ENCODE results near the gene HLA-DPB1. TPM values are rescaled to one million over a fixed set of nuclear protein-coding genes. Genes with fewer than 3 reads are reported as not detected.

The HLA-DPB1 gene
- total and polyA plus RNA-seq, 7 experiments from 2014 or later: 13.7 to 308 (median 43.3) TPM

DNA sequence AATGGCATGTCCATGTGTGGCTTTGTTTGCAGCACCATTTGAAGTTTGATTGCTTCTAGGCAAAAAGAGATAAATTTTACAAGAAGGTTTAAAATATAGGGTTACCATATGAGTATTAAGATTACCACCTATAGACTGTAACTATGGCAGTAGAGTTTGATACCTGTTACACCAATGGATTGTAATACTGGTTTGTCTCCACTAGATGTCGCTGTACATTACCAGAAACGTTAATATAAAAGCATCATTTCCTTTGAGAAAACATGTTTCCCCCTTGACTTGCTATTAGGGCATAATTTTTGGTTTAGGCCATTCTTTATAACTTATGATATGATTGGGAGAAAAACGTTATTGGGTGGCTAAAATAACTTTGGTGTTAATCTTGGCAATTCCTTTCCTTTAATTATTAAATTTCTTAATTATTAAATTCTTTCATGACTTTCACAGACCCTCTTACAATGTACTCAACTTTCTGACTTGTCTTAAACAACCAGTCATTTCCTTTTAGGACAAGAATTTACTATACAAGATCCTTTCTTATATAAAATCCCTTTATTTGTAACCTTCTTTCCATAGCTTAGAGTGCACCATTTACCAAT, 42.8 kb downstream of the HLA-DPB1 start:
- POLR2A ChIA-PET: no interaction called here
- peak overlapping the region in 1 of 10 donors; percentile 12 for H3K4me3 Mint-ChIP-seq

DNA sequence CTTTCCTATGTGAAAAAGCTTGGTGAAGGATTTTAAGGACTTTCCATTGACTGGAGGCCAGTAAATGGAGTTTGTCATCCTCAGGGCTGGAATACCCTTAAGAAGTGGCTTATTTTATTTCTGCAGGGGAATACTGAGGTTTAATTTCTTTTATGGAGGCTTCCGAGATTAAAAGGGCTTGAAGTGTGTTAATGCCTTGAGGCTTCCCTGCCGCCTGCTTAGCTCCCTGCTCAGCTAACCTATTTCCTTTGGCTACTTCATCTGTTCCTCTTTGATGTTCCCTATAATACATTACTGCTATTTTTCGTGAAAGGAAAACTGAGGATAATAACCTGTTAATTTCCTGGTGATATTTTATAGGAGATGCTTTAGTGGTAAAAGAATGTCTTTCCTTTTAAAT, 44.2 kb downstream of the HLA-DPB1 start:
- ATAC-seq: no peak
- no peak overlapping the region for H3K4me3 ChIP-seq (ENCODE audit: low read length)
- H3K27me3 Mint-ChIP-seq: peaks cover 26 to 70% (median 33%) of the 10 kb centered on the region in 5 donors
- no peak for DNase-seq
- H3K36me3 ChIP-seq (ENCODE audit: control insufficient read depth in 2 of 3, insufficient read depth in 3 of 3, low read length in 3 of 3): no peaks in the 10 kb centered on the region
- peaks cover 0 to 4% of the 10 kb centered on the region in 2 donors for H3K4me1 ChIP-seq (ENCODE audit: control insufficient read depth in 2 of 2, insufficient read depth in 2 of 2, low read length in 2 of 2)
- CTCF ChIA-PET: interaction anchor here (1.2 to 2.0 kb wide), 4 partner anchors 10 to 171 kb away, joined by 3 to 16 read pairs (median 4); no protein-coding TSS in a partner anchor
- no peak overlapping the region for H3K27ac ChIP-seq (ENCODE audit: low read depth, low read length)
- H3K27ac Mint-ChIP-seq: no peak overlapping the region
- intact Hi-C loops (cut with micrococcal nuclease): loop anchor here in 1 of 2 donors (5.0 kb wide), 1 partner anchor 77 kb away; no protein-coding TSS in a partner anchor
- POLR2A ChIA-PET: interaction anchor here (0.9 kb wide), 1 partner anchor 129 kb away, joined by 4 read pairs; no protein-coding TSS in a partner anchor
- H3K36me3 Mint-ChIP-seq: peaks cover 0 to 7% (median 4%) of the 10 kb centered on the region in 5 donors
- H3K4me3 Mint-ChIP-seq: no peak overlapping the region
- H3K9me3 ChIP-seq (ENCODE audit: control insufficient read depth in 2 of 3, low read length in 3 of 3): peaks cover 0 to 13% (median 0%) of the 10 kb centered on the region in 3 experiments
- peaks cover 0 to 12% of the 10 kb centered on the region in 2 donors for H3K27me3 ChIP-seq (ENCODE audit: control insufficient read depth in 2 of 2, insufficient read depth in 2 of 2, low read length in 2 of 2)
- peaks cover 0 to 19% (median 10%) of the 10 kb centered on the region in 11 donors for H3K9me3 Mint-ChIP-seq
- peaks cover 4 to 21% (median 13%) of the 10 kb centered on the region in 7 donors for H3K4me1 Mint-ChIP-seq

More for the DNA sequence above, 42.8 kb downstream of the HLA-DPB1 start:
- H3K36me3 ChIP-seq (ENCODE audit: control insufficient read depth in 2 of 3, insufficient read depth in 3 of 3, low read length in 3 of 3): no peaks in the 10 kb centered on the region
- H3K4me1 Mint-ChIP-seq: peaks cover 4 to 21% (median 13%) of the 10 kb centered on the region in 7 donors
- peaks cover 0 to 3% (median under 1%) of the 10 kb centered on the region in 5 donors for H3K36me3 Mint-ChIP-seq
- H3K27me3 Mint-ChIP-seq: peaks cover 40 to 79% (median 45%) of the 10 kb centered on the region in 5 donors
- peaks cover 0 to 12% of the 10 kb centered on the region in 2 donors for H3K27me3 ChIP-seq (ENCODE audit: control insufficient read depth in 2 of 2, insufficient read depth in 2 of 2, low read length in 2 of 2)
- intact Hi-C loops (cut with micrococcal nuclease): loop anchor here (1.0 to 5.0 kb wide), 8 partner anchors 30 to 227 kb away; no protein-coding TSS in a partner anchor
- no peak overlapping the region for H3K27ac ChIP-seq (ENCODE audit: low read depth, low read length)
- no peak overlapping the region for H3K27ac Mint-ChIP-seq
- DNase-seq (peak in 7 of 9 donors; percentile 44 to 75 (median 65)), ATAC-seq (peak; percentile 85)
- H3K9me3 ChIP-seq (ENCODE audit: control insufficient read depth in 2 of 3, low read length in 3 of 3): peaks cover 0 to 6% (median 0%) of the 10 kb centered on the region in 3 experiments
- peaks cover 0 to 7% (median 4%) of the 10 kb centered on the region in 11 donors for H3K9me3 Mint-ChIP-seq
- no peak overlapping the region for H3K4me3 ChIP-seq (ENCODE audit: low read length)
- H3K4me1 ChIP-seq (ENCODE audit: control insufficient read depth in 2 of 2, insufficient read depth in 2 of 2, low read length in 2 of 2): peaks cover 0 to 4% of the 10 kb centered on the region in 2 donors
- CTCF ChIA-PET: interaction anchor here (0.7 to 2.0 kb wide), 5 partner anchors 10 to 130 kb away, joined by 3 to 16 read pairs (median 4); no protein-coding TSS in a partner anchor

- ChIA-PET POLR2A (no interaction called here), CTCF (interaction anchor here (1.2 to 2.7 kb wide), 2 partner anchors 24 to 125 kb away, joined by 3 to 9 read pairs; no protein-coding TSS in a partner anchor)
- H3K27me3 Mint-ChIP-seq: peaks cover 7 to 38% (median 9%) of the 10 kb centered on the region in 5 donors
- Histone ChIP-seq H3K36me3 (ENCODE audit: control insufficient read depth in 2 of 3, insufficient read depth in 3 of 3, low read length in 3 of 3) (no peaks in the 10 kb centered on the region), H3K4me3 (ENCODE audit: low read length) (no peak overlapping the region), H3K4me1 (ENCODE audit: control insufficient read depth in 2 of 2, insufficient read depth in 2 of 2, low read length in 2 of 2) (no peaks in the 10 kb centered on the region), H3K9me3 (ENCODE audit: control insufficient read depth in 2 of 3, low read length in 3 of 3) (peaks cover 0 to 13% (median 0%) of the 10 kb centered on the region in 3 experiments), H3K27me3 (ENCODE audit: control insufficient read depth in 2 of 2, insufficient read depth in 2 of 2, low read length in 2 of 2) (peaks cover 0 to 3% of the 10 kb centered on the region in 2 donors), H3K27ac (ENCODE audit: low read depth, low read length) (no peak overlapping the region)
- no peak for DNase-seq
- intact Hi-C loops (cut with micrococcal nuclease): loop anchor here (1.0 to 5.0 kb wide), 3 partner anchors 74 to 126 kb away; no protein-coding TSS in a partner anchor
- peaks cover 0 to 20% (median 10%) of the 10 kb centered on the region in 11 donors for H3K9me3 Mint-ChIP-seq
- no peak overlapping the region for H3K4me3 Mint-ChIP-seq
- H3K36me3 Mint-ChIP-seq: peaks cover 0 to 7% (median 4%) of the 10 kb centered on the region in 5 donors
- H3K4me1 Mint-ChIP-seq: peaks cover 0 to 16% (median 0%) of the 10 kb centered on the region in 7 donors
- no peak overlapping the region for H3K27ac Mint-ChIP-seq
- no peak for ATAC-seq
Measured at GRCh38 chr6:33123181-33123580, 47.4 kb downstream of the HLA-DPB1 start.

DNA sequence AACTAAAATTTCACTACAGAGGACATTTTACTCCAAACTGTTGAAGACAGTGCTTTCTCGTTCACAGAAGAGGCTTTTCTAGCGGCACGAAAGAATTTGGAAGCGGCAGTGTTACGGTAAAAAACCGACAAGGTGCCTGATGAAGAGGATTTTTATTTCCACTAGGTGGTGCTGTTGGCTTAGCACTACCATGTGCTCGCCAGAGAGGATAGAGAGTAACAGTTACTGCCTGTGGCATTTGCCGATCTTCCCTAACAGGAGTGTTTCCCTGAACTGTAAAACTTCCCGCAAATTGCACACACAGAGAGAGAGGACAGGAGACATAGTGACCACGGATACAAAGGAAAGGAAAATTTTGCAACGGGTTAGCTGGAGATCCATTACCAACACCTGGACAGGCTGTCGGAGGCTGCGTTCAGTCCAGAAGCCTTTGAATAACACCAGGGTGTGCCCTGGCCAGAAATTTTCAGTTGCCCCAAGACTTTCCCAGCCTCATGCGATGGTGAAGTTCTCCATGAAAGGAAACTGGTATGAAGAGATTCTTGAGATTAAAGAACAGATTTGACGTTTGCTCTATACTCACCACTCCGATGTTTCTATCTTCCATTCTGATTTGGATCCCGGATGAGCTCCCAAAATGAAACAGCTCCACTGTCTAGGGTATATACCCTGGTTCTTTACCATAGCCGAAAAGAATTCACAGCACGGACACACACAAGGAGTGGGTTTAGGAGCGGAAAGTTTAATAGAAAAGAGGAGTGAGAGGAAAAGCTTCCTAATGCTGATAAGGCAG, 48.1 kb downstream of the HLA-DPB1 start:
- Mint-ChIP-seq H3K9me3 (peaks cover 0 to 20% (median 10%) of the 10 kb centered on the region in 11 donors), H3K4me3 (no peak overlapping the region), H3K27me3 (peaks cover 4 to 33% (median 8%) of the 10 kb centered on the region in 5 donors), H3K4me1 (peaks cover 0 to 21% (median 0%) of the 10 kb centered on the region in 7 donors), H3K36me3 (peaks cover 0 to 7% (median 4%) of the 10 kb centered on the region in 5 donors), H3K27ac (peak overlapping the region in 1 of 9 donors; percentile 39)
- Histone ChIP-seq H3K4me3 (ENCODE audit: low read length) (no peak overlapping the region), H3K9me3 (ENCODE audit: control insufficient read depth in 2 of 3, low read length in 3 of 3) (peaks cover 0 to 13% (median 0%) of the 10 kb centered on the region in 3 experiments), H3K27me3 (ENCODE audit: control insufficient read depth in 2 of 2, insufficient read depth in 2 of 2, low read length in 2 of 2) (peaks cover 0 to 3% of the 10 kb centered on the region in 2 donors), H3K4me1 (ENCODE audit: control insufficient read depth in 2 of 2, insufficient read depth in 2 of 2, low read length in 2 of 2) (no peaks in the 10 kb centered on the region), H3K36me3 (ENCODE audit: control insufficient read depth in 2 of 3, insufficient read depth in 3 of 3, low read length in 3 of 3) (no peaks in the 10 kb centered on the region), H3K27ac (ENCODE audit: low read depth, low read length) (no peak overlapping the region)
- ATAC-seq: peak; percentile 60
- POLR2A ChIA-PET: no interaction called here
- CTCF ChIA-PET: interaction anchor here (0.6 to 2.7 kb wide), 6 partner anchors 10 to 315 kb away, joined by 3 to 9 read pairs (median 4); no protein-coding TSS in a partner anchor
- intact Hi-C loops (cut with micrococcal nuclease): loop anchor here (1.0 to 5.0 kb wide), 3 partner anchors 73 to 125 kb away; no protein-coding TSS in a partner anchor
- peak in 3 of 9 donors; percentile 10 to 20 (median 13) for DNase-seq

- H3K9me3 Mint-ChIP-seq: peaks cover 0 to 20% (median 10%) of the 10 kb centered on the region in 11 donors
- peaks cover 0 to 25% (median 0%) of the 10 kb centered on the region in 7 donors for H3K4me1 Mint-ChIP-seq
- DNase-seq (no peak), ATAC-seq (no peak)
- CTCF ChIA-PET: interaction anchor here (0.8 to 2.7 kb wide), 4 partner anchors 9 to 315 kb away, joined by 3 to 9 read pairs (median 4); no protein-coding TSS in a partner anchor
- H3K36me3 ChIP-seq (ENCODE audit: control insufficient read depth in 2 of 3, insufficient read depth in 3 of 3, low read length in 3 of 3): no peaks in the 10 kb centered on the region
- H3K36me3 Mint-ChIP-seq: peaks cover 0 to 7% (median 4%) of the 10 kb centered on the region in 5 donors
- no peaks in the 10 kb centered on the region for H3K27me3 ChIP-seq (ENCODE audit: control insufficient read depth in 2 of 2, insufficient read depth in 2 of 2, low read length in 2 of 2)
- no peak overlapping the region for H3K27ac Mint-ChIP-seq
- H3K4me1 ChIP-seq (ENCODE audit: control insufficient read depth in 2 of 2, insufficient read depth in 2 of 2, low read length in 2 of 2): no peaks in the 10 kb centered on the region
- H3K27ac ChIP-seq (ENCODE audit: low read depth, low read length): no peak overlapping the region
- H3K4me3 Mint-ChIP-seq: no peak overlapping the region
- intact Hi-C loops (cut with micrococcal nuclease): loop anchor here in 1 of 2 donors (5.0 kb wide), 1 partner anchor 73 kb away; no protein-coding TSS in a partner anchor
- H3K4me3 ChIP-seq (ENCODE audit: low read length): no peak overlapping the region
- H3K9me3 ChIP-seq (ENCODE audit: control insufficient read depth in 2 of 3, low read length in 3 of 3): peaks cover 0 to 13% (median 0%) of the 10 kb centered on the region in 3 experiments
- POLR2A ChIA-PET: no interaction called here
- peaks cover 4 to 27% (median 7%) of the 10 kb centered on the region in 5 donors for H3K27me3 Mint-ChIP-seq
Measured at GRCh38 chr6:33124525-33124901, 48.7 kb downstream of the HLA-DPB1 start.

GRCh38 chr6:33124947-33125346, 49.2 kb downstream of the HLA-DPB1 start:
- intact Hi-C loops (cut with micrococcal nuclease): loop anchor here in 1 of 2 donors (5.0 kb wide), 1 partner anchor 72 kb away; no protein-coding TSS in a partner anchor
- H3K36me3 Mint-ChIP-seq: peaks cover 0 to 7% (median 4%) of the 10 kb centered on the region in 5 donors

More at GRCh38 chr6:33124947-33125346, 49.2 kb downstream of the HLA-DPB1 start:
- peaks cover 0 to 20% (median 10%) of the 10 kb centered on the region in 11 donors for H3K9me3 Mint-ChIP-seq
- H3K4me3 Mint-ChIP-seq: no peak overlapping the region
- peaks cover 0 to 25% (median 0%) of the 10 kb centered on the region in 7 donors for H3K4me1 Mint-ChIP-seq
- Histone ChIP-seq H3K9me3 (ENCODE audit: control insufficient read depth in 2 of 3, low read length in 3 of 3) (peaks cover 0 to 13% (median 0%) of the 10 kb centered on the region in 3 experiments), H3K4me3 (ENCODE audit: low read length) (no peak overlapping the region), H3K27ac (ENCODE audit: low read depth, low read length) (no peak overlapping the region), H3K4me1 (ENCODE audit: control insufficient read depth in 2 of 2, insufficient read depth in 2 of 2, low read length in 2 of 2) (no peaks in the 10 kb centered on the region), H3K36me3 (ENCODE audit: control insufficient read depth in 2 of 3, insufficient read depth in 3 of 3, low read length in 3 of 3) (no peaks in the 10 kb centered on the region), H3K27me3 (ENCODE audit: control insufficient read depth in 2 of 2, insufficient read depth in 2 of 2, low read length in 2 of 2) (no peaks in the 10 kb centered on the region)
- H3K27ac Mint-ChIP-seq: no peak overlapping the region
- POLR2A ChIA-PET: no interaction called here
- DNase-seq: no peak
- CTCF ChIA-PET: interaction anchor here (0.9 to 2.7 kb wide), 3 partner anchors 9 to 316 kb away, joined by 3 to 9 read pairs (median 4); no protein-coding TSS in a partner anchor
- H3K27me3 Mint-ChIP-seq: peaks cover 4 to 24% (median 7%) of the 10 kb centered on the region in 5 donors
- no peak for ATAC-seq

Measured in naive thymus-derived CD4-positive, alpha-beta T cell (primary cell).